GM12878 (cell line): ENCODE results near the gene RAB7B. TPM values are rescaled to one million over a fixed set of nuclear protein-coding genes. Genes with fewer than 3 reads are reported as not detected.

ENCODE experiments used
- CREB1 ChIP-seq: IDR thresholded peaks from 2 replicates; pipeline ENCODE4 v1.6.1; 2012; ENCODE audit warnings: low read depth, mild to moderate bottlenecking, inconsistent platforms
- MEF2B ChIP-seq: fragments of 450-650 bp; IDR thresholded peaks from 2 replicates; pipeline ENCODE4 v1.6.1; 2018; ENCODE audit warnings: mild to moderate bottlenecking, moderate library complexity; ENCODE audit not compliant: partially characterized antibody, poor library complexity, severe bottlenecking
- RAD51 ChIP-seq: fragments of 450-650 bp; IDR thresholded peaks from 2 replicates; pipeline ENCODE4 v1.6.1; 2016; ENCODE audit warnings: moderate library complexity, mild to moderate bottlenecking, inconsistent platforms
- RUNX3 ChIP-seq: IDR thresholded peaks from 2 replicates; pipeline ENCODE4 v1.6.1; 2012; ENCODE audit warnings: low read length, inconsistent platforms
- TARDBP ChIP-seq: IDR thresholded peaks from 2 replicates; pipeline ENCODE4 v1.6.1; 2016; ENCODE audit warnings: borderline replicate concordance
- TBL1XR1 ChIP-seq: IDR thresholded peaks from 2 replicates; pipeline ENCODE4 v1.6.1; 2012; ENCODE audit warnings: low read depth, low read length, improper control_type of control experiment
- TCF7 ChIP-seq: IDR thresholded peaks from 2 replicates; pipeline ENCODE4 v1.6.1; 2014; ENCODE audit warnings: antibody characterized with exemption, borderline replicate concordance
- polyA plus RNA-seq, 11 experiments: library from polyadenylated mRNA; depleted of rRNA in 4 of 11; unstranded in 6 of 11; stranded (reverse) in 5 of 11; fragments of >200 nt; fragmentation: Nextera tagmentation in 4 of 11; fragmentation: Illumina TruSeq in 1 of 11; extraction: Ambion mirVana in 4 of 11; extraction: Trizol in 1 of 11; gene quantifications; 1 replicate in 1 of 11; 2 replicates in 10 of 11; pipeline versions ENCODE4 v1.2.1 to v1.2.3, GENCODE V29; 2011 to 2016; ENCODE audit warnings: inconsistent platforms in 2 of 11, missing spikeins in 2 of 11, low read depth in 1 of 11
- total RNA-seq, 4 experiments: library from RNA; depleted of rRNA in 3 of 4; stranded (reverse); fragments of >200 nt in 3 of 4; fragmentation: Illumina TruSeq in 1 of 4; extraction: Trizol in 1 of 4; gene quantifications; 2 replicates each; pipeline versions ENCODE4 v1.2.1 to v1.2.3, GENCODE V29; 2013 to 2021
- TF ChIP-seq, protein P1 (sequence below): fragments of 450-650 bp; formaldehyde crosslinking; IDR thresholded peaks from 2 replicates; pipeline ENCODE4 v1.5.0; 2022; ENCODE audit warnings: mild to moderate bottlenecking, missing genetic modification characterization
- TF ChIP-seq, protein P2 (sequence below): fragments of 450-650 bp; formaldehyde crosslinking; IDR thresholded peaks from 2 replicates; pipeline ENCODE4 v1.4.0; 2022; ENCODE audit warnings: mild to moderate bottlenecking, moderate library complexity

The RAB7B gene
- total and polyA plus RNA-seq, 10 of the 15 experiments (the other 5 are each of a cell fraction or from before 2014, with no cell fraction given), result 0.09 TPM; not detected in 9

DNA sequence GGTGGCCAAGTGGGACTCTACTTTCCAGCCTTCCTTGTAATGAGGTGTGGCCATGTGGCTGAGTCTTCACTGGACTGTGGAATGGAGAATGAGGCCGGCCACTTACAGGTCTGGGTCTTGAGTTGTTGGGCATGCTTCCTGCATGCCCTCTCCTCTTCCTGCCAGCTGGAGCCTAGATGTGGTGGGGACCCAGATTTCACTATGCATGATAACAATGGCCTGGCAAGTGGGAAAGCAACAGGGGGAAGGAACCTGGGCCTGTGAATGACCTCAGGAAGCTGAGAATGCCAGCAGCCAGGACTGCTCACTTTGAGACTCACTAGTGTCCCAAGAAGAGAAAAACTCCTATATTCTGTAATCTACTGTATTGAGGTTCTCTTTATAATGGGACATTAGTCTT is 51.4 kb downstream of the RAB7B start (continued):
- TF ChIP-seq TARDBP (no peak), MEF2B (no peak), CREB1 (no peak), TCF7 (no peak), TBL1XR1 (no peak), RUNX3 (no peak), RAD51 (no peak)
- TF ChIP-seq, protein P1, sequence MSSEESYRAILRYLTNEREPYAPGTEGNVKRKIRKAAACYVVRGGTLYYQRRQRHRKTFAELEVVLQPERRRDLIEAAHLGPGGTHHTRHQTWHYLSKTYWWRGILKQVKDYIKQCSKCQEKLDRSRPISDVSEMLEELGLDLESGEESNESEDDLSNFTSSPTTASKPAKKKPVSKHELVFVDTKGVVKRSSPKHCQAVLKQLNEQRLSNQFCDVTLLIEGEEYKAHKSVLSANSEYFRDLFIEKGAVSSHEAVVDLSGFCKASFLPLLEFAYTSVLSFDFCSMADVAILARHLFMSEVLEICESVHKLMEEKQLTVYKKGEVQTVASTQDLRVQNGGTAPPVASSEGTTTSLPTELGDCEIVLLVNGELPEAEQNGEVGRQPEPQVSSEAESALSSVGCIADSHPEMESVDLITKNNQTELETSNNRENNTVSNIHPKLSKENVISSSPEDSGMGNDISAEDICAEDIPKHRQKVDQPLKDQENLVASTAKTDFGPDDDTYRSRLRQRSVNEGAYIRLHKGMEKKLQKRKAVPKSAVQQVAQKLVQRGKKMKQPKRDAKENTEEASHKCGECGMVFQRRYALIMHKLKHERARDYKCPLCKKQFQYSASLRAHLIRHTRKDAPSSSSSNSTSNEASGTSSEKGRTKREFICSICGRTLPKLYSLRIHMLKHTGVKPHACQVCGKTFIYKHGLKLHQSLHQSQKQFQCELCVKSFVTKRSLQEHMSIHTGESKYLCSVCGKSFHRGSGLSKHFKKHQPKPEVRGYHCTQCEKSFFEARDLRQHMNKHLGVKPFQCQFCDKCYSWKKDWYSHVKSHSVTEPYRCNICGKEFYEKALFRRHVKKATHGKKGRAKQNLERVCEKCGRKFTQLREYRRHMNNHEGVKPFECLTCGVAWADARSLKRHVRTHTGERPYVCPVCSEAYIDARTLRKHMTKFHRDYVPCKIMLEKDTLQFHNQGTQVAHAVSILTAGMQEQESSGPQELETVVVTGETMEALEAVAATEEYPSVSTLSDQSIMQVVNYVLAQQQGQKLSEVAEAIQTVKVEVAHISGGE (CRISPR knock-in tag), result no peak
- TF ChIP-seq, protein P2, sequence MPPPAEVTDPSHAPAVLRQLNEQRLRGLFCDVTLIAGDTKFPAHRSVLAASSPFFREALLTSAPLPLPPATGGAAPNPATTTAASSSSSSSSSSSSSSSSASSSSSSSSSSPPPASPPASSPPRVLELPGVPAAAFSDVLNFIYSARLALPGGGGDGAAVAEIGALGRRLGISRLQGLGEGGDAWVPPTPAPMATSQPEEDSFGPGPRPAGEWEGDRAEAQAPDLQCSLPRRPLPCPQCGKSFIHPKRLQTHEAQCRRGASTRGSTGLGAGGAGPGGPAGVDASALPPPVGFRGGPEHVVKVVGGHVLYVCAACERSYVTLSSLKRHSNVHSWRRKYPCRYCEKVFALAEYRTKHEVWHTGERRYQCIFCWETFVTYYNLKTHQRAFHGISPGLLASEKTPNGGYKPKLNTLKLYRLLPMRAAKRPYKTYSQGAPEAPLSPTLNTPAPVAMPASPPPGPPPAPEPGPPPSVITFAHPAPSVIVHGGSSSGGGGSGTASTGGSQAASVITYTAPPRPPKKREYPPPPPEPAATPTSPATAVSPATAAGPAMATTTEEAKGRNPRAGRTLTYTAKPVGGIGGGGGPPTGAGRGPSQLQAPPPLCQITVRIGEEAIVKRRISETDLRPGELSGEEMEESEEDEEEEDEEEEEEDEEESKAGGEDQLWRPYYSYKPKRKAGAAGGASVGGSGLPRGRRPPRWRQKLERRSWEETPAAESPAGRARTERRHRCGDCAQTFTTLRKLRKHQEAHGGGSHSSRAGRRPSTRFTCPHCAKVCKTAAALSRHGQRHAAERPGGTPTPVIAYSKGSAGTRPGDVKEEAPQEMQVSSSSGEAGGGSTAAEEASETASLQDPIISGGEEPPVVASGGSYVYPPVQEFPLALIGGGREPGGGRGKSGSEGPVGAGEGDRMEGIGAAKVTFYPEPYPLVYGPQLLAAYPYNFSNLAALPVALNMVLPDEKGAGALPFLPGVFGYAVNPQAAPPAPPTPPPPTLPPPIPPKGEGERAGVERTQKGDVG (CRISPR knock-in tag), result no peak
